NCI-H2171 treated with DMSO at 0.1 percent for 48 hours (cell line): ENCODE measurements around the gene IL31.
"Not testable (repeated sequence)": the region's sequence is repeated elsewhere in the genome, so short reads cannot be mapped to it uniquely, and the experiment has no call there.

Experiments
- DNase-seq: peaks from one replicate; lab custom pipeline; 2025; lab: John Stamatoyannopoulos, UW

IL31 gene

DNA sequence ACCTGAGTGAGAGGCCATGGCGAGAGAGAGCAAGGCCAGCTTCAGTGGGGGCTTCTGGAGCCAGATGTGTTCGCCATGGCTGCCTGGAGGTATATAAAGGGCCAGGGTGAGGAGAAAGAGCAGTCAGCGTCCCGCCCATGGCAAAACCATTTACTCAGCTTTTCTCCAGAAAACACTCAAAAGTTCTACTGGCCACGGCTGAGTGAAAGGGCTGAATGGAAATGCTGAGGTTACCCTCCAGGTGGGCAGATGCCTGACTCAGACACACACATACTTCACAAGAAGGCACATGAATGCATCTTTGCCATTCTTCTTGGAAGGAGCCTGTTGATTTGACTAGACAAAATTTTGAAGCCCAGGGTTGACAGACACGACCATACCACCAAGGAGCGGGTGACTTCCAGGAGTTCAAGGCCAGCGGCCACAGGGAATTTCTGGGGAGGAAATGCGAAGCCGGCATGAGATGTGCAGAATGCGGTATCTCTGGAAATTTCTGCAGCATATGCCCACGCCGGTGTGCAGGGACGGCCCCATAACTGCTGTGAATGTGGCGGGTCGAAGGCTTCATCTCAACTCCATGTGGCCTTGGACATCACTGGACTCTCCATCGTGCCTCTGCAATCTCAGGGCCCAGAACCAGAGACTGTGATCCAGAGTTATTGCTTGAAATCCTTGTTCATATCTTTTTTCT is at the start of gene IL31:
IL31 (minus strand) TSS at position 67 of the 691 bp plus-strand sequence; CDS start at position 18, 49 bp downstream.
- DNase-seq, result no peak

DNA sequence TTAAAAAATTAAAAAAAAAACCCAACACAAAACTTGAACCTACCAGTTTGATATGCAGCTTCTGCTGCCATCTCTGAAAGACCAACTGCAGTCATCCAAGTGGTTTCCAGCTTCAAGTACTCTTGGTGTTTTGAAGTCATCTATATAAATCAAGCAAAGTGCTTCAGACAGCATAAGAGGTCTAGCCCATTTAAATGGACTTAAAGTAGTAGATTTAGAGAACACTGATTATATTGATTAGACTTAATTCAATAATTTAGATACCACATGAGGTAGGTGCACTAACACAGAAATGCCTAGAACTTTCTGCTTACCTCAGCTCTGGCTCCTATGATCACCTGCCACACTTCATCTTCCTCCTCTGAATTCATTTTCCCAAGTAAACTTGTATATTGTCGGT is 42.4 kb upstream of the IL31 start:
- DNase-seq, result no peak

DNA sequence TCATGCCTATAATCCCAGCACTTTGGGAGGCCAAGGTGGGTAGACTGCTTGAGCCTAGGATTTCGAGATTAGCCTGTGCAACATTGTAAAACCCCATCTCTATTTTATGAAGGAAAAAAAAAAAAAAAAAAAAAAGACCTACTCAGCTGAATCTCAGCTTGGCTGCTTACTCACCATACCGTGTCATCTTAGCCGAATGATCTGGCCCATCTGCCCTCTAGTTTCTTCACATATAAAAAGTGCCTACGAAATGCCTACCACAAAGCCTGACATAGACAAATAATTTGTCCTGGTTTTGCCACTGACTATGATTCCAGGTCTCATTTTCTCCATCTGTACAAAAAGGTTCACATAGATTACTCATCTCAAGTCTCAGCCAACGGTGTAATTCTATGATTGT is 41.8 kb upstream of the IL31 start:
- peak; percentile 33 for DNase-seq

DNA sequence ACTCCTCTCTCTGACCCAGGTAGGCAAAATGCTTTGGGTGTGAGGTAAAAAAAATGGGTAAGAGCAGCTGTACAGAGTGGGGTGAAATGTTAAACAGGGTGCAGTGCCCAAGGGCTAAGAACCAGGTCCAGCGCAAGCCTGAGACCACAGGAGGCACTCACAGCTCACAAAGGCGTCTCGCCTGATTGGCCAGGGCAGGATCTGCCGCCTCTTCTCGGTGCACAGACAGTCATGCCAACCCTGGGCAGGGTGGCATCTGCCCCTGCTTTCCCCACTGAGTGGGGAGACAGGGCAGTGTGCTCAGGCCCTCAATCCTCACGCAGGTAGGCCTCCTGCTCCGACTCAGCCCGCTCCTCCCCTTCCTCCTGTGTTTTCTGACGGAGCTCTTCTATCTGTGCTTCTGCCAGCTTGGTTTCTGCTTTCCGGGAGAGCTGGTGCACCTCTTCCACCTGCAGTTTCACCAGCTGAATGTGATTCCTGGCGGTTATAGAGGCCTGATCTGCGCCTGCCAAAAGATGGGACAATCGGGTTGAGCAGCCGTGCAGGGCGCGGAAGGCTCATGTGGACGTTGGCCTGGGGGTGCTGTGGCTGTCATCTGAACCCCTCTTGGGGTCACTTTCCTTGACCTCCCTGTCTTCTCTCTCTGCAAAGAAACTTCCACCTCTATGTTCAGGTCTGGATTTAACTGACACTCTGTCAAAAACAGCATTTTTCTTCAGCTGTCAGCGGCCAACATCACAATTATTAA is 34.2 kb upstream of the IL31 start:
- DNase-seq, result no peak

DNA sequence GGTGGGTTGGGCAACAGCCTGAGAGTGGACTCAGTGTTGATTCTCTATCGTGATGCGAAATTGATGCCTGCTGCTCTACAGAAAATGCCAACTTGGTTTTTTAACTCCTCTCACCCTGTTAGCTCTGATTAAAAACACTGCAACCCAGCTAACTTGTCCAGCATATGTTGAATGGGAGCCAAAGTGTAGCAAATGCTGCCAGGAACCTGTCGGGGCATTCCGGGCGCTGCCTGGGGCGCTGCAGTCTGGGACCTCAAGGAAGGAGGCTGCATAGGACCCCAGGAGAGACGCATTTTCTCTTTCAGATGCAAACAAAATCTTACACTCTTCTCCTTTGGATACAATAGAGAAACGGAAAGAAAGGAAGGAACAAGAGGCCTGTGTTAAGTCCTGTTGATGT is 33.4 kb upstream of the IL31 start:
- DNase-seq, result no peak

DNA sequence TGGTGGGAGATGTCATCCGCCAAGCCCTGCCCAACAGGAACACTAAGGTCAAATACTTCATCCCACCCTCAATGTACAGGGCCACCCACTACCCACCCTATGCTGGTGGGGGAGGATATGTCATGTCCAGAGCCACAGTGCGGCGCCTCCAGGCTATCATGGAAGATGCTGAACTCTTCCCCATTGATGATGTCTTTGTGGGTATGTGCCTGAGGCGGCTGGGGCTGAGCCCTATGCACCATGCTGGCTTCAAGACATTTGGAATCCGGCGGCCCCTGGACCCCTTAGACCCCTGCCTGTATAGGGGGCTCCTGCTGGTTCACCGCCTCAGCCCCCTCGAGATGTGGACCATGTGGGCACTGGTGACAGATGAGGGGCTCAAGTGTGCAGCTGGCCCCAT is 33.0 kb upstream of the IL31 start:
- DNase-seq, result no peak

DNA sequence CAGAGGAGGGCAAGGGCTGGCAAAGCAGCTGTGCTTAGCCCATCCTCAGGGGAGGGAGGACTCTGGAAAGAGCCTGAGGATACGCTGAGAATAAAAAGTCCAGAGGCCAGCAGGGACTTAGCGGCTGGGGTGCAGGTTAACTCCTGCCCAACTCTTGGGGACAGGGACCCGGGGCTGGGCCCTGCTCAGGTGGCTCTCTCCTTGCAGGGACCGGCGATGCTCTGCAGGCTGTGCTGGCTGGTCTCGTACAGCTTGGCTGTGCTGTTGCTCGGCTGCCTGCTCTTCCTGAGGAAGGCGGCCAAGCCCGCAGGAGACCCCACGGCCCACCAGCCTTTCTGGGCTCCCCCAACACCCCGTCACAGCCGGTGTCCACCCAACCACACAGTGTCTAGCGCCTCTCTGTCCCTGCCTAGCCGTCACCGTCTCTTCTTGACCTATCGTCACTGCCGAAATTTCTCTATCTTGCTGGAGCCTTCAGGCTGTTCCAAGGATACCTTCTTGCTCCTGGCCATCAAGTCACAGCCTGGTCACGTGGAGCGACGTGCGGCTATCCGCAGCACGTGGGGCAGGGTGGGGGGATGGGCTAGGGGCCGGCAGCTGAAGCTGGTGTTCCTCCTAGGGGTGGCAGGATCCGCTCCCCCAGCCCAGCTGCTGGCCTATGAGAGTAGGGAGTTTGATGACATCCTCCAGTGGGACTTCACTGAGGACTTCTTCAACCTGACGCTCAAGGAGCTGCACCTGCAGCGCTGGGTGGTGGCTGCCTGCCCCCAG is 32.3 kb upstream of the IL31 start:
- DNase-seq, result no peak

DNA sequence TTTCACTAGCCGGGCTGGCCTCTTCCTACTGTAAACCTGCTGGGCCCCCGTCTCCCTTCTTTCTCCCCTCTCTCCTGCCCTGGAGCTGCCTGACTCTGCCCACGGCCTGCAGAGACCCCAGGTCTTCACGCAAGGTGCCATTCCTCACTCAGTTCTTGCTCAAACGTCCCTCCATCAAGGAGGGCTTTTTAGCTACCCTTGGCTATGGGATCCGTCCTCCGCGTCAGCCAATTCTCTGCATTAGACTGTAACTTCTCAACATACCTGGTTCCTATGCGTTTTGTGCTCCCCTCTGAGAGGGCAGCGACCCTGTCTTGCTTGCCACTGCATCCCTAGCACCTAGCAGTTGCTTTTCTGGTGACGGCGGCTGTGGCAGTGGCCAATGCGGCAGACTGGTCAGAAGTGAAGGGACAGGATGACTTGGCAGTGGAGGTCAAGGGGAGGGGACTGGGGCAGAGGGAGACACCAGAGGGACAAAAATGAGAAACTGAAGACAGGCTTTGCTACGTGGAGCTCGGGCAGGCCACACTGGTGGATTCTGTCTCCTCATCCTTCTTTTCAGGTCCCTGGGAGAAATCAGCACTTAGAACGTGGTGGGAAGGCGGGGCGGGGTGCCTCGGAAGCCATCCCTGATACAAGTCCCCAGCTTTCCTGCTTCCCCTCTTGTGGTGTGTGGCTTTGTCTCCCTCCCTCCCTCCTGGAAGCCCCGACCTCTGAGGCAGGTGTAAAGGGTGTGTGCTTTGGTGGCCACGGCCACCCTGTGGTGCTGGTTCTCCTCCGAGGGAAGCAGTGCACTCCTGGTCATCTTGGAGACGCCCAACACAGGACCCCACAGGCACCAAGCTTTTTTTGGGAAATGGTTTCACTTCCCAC is 31.3 kb upstream of the IL31 start:
- DNase-seq, result no peak

DNA sequence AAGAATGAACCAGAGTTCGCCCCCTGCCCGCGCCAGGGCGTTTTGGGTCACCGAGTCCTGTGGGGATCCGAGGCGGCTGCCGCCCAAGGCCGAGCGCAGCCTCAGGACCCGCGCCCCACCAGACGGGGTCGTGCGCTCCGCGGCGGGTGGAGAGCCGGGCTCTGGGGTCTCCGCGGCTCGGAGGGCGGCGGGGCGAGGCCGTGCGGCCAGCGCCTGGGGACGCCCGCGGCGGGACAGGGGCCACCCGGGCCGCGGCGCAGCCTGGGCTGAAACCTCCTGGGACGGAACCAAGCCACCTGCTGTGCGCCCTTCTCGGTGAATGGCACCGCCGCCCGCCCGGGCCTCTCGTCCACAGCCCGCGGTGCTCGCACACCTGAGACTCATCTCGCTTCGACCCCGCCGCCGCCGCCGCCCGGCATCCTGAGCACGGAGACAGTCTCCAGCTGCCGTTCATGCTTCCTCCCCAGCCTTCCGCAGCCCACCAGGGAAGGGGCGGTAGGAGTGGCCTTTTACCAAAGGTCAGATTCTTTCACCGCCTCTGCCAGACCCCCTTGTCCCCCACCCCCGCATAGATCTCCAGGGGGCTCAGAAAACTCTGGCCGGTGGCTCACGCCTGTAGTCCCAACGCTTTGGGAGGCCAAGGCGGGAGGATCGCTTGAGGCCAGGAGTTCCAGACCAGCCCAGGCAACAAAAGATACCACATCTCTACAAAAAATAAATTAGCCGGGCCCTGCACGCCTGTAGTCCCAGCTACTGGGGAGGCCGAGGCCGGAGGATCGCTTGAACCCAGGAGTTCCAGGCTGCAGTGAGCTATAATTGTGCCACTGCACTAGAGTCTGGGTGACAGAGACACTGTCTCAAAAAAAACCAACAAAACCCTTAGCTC is 30.4 kb upstream of the IL31 start:
- DNase-seq, result peak; percentile 11

DNA sequence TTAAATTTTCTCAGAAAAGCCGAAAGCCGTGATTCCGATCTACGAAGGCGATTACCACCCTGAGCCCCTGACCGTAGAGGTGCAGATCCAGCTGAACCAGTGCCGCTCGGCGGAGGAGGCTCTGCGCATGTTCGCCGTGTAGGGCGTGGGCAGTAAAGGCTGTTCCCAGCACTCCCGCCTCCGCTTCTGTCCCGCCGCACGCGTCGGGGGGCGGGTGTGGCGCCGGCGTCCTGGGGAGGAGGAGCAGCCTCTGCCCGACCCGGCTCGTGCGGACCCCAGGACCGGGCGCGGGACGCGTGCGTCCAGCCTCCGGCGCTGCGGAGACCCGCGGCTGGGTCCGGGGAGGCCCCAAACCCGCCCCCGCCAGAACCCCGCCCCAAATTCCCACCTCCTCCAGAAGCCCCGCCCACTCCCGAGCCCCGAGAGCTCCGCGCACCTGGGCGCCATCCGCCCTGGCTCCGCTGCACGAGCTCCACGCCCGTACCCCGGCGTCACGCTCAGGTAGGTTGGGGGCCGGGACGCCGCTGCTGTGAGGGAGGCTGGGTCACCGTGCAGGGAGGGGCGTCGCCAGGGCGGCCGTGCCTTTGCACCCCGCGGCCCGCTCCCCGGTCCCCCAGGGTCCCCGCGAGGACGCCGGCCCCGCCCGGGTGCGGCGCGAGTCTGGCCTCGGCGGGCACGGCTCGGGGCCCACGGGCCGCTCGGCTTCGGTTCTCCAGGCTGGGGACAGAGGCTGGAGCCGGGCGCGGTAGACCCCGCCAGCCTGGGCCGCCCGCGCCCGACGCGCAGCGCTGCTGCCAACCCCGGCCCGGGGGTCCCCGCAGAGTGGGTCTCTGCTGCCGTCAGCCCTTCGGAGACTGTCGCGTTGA is 29.5 kb upstream of the IL31 start, which contains the start of gene B3GNT4:
B3GNT4 (plus strand) TSS at position 409 of the 866 bp plus-strand sequence. CDS start 910 bp downstream, outside the sequence.
- peak; percentile 63 for DNase-seq

DNA sequence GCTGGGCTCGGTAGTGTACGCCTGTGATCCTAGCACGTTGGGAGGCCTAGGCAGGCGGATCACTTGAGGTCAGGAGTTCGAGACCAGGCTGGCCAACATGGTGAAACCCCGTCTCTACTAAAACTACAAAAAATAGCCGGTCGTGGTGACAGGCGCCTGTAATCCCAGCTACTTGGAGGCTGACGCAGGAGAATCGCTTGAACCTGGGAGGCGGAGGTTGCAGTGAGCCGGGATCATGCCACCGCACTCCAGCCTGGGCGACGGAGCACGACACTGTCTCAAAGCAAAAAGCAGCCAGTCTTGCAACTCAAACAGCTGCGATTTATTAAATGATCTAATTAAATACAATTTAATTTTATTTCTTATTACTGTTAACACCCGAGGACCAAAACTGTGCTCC is 28.8 kb upstream of the IL31 start:
- not testable (repeated sequence) for DNase-seq

DNA sequence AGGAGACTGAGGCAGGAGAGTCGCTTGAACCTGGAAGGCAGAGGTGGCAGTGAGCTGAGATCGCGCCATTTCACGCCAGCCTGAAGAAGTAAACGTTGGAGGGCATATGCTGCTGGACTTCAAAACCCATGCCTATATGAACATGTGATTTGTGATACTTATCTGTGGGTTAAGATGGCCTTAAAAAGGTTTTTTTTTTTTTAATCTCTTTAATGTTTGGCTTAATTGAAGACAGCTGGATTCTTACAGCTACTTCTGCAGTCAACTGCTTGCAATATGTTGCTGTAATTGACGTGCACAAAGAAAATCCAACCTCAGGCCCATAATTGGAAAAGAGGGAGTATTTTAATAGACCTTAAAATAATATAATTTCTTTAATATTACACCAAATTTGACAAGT is 28.0 kb upstream of the IL31 start:
- peak; percentile 26 for DNase-seq

DNA sequence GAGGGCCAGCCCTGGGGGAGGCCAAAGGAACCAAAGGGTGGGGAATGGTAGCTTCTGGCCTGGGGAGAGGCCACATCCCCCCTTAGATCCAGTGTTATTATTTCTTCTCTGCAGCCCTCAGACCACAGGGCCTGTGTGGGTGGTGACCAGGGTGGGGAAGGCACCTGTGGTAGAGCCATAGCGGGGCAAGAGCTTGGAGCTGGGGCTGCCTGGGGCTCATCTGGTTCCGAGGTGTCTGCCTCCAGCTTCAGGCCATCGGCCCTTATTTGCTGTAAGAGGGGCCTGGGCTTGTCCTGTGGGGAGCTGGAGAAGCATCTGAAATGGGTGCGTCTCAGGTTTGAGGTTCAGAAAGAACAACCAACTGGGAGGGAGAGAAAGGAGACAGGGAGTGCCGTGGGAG is 27.4 kb upstream of the IL31 start:
- DNase-seq, result no peak

DNA sequence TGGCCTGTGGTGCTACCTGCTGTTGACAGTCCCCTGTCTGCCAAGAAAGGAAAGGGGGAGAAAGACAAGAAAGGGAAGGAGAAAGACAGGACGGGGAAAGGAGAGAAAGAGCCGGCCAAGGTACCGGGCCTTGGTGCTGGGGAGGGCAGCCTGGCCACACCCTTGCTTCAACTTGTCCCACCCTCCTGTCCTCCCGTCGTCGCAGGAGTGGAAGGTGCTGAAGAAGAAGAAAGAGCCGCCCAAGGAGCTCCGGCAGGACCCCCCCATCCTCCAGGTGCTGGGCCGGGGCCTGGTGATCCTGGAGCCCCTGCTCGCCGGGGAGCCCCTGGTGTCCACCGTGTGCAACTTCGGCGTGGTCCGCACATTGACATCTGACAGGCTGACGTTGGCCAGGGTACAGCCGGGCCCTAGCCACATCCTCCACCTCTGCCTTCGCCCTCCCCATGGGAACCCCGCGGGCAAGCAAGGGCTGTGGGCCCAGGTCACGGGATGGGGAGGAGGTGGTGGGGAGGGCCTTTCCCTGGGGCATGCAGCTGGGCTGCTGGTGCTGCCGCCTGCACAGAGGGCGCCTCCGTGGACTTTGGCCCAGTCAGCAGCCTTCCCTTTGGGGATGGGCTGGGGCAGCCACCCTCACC is 26.6 kb upstream of the IL31 start:
- DNase-seq, result no peak

DNA sequence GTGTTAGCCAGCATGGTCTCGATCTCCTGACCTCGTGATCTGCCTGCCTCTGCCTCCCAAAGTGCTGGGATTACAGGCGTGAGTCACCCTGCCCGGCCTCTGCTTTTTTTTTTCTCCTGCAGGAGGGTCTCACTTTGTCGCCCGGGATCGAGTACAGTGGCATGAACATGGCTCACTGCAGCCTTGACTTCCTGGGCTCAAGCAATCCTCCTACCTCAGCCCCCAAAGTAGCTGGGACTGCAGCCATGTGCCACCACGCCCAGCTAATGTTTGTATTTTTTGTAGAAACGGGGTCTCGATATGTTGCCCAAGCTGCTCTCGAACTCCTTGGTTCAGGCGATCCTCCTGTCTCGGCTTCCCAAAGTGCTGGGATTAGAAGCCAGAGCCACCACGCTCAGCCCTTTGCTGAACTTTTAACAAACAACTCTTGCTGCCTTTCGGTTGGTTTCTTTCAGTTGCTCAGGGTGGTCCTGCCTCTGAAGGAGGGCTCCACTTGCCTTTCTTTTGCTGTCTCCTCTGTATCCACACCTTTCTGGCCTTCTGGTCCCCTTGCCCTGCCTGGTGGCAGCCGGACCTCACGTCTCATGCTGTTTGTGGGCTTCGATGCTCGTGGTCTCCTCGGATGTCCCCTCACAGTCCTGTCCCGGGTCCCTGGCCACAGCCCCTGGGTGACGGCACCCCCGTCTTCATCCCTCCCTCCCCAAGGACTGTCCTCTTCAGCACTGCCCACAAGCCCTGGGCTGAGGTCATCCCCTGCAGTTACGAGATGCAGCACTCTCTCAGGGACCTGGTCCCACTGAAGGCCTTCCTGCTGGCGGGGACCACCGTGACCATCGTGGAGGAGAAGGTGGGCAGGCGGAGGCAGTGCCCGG is 25.7 kb upstream of the IL31 start:
- DNase-seq, result no peak

DNA sequence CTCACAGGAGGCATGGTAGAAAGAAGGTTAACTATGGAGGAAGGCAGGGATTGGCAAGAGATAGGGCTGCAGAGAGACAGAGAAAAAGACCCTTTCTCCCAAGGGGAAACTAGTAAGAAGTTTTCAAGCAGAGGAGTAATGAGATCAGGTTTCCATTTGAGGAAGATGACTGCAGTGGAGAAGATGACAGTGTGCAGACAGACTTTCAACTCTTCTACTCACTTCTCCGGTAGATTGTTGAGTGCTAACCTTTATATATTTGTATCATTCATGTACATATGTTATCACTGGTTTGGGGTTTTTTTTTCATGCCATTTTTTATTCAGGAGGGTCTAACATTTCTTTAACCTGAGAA is 23.6 kb upstream of the IL31 start:
- no peak for DNase-seq

DNA sequence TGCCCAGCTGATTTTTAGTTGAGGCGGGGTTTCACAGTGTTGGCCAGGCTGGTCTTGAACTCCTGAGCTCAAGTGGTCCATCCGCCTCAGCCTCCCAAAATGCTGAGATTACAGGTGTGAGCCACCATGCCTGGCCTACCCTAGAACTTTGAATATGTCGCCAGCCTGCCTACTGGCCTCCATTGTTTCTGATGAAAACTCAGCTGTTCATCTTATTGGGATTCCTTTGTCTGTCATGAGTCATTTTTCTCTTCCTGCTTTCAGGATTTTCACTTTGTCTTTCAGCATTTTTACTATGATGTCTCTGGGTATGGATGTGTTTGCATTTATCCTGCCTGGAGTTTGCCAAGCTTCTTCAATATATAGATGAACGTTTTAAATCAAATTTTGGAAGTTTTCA is 21.4 kb upstream of the IL31 start:
- DNase-seq, result no peak

DNA sequence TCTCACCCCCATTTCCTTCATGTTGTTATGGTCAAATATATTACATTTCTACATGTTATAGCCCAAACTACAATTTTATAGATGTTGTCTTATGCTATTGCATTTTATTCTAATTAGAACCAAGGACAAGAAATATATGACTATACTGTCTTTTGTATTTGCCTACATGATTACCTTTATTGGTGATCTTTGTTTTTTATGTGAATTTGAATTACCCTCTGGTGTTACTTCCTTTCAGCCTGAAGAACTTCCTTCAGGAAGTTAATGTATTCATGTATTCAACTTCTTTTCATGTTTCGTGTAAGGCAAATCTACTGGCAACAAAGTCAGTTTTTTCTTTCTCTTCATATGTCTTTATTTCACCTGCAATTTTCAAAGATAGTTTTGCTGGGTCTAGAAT is 20.8 kb upstream of the IL31 start:
- no peak for DNase-seq
